HG03097 (cell line): ENCODE measurements around the gene TBC1D21.

Source experiments
- ATAC-seq: cut with Tn5 transposase; IDR thresholded peaks from one replicate; pipeline ENCODE4 v1.9.1; 2021; ENCODE audit not compliant: unreplicated experiment, low FRiP score

The TBC1D21 gene

DNA sequence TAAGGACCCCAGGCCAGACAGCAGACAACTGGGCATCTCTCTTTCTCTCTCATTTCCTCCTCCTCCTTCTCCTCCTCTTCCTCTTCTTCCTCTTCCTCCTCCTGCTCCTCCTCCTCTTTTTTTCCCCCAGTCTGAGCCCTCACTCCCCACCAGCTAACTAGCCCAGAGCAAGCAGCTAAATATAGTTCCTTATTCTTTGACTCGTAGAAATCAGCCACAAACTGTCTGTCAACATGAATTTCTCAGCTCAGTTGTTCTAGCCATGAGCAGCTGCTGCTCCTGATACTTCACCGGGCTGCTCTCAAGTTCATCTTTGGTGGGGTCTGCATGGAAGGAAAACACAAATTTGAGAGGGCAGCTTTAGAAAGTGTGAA is 33.7 kb downstream of the TBC1D21 start:
- no peak for ATAC-seq

DNA sequence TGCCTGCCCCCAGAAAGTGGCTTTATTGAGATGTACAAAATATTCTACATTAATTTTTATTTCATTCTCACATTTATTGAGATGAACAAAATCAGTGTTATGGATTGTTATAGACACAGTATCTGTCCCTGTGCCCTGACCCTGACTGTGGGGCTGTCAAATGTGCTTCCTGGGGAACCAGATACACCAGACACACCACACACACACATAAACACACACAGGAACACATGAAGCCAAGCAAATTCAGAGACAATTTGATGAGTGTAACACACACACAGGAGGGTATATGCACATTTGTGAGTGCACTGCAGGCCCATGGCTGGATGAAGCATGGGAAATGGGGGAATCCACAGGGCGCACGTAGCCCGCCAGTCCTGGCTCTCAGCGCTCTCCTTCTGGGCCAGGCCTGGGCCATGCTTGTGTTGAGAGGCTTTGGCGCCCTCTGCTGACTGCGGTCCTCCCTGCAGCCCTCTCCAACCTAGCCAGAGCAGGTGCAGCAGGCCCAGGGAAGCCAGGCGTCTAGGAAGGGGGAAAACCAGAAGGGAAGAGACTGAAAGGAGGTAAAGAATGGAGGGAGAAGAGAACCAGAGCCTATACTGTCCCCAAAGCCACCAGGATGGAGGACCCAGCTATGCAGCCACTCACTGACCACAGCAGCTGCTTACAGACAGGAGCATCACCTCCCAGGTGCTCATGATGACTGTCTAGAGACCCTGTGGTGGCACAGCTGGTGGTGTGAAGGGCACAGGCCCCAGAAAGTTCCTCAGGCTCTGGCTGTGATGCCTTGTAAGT is 34.9 kb downstream of the TBC1D21 start:
- ATAC-seq, result no peak

DNA sequence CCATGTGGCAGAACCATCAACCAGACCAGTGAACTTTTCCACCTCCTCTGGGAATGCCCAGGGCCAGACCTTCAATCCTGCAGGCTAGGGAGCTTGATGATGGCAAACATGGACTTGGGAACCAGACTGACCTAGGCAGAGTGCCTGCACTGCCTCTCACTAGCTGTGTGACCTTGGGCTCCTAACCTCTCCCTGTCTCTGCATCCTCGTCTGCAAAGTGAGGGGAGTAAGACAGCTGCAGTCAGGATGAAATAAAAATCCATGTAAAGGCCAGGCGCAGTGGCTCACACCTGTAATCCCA is 35.4 kb downstream of the TBC1D21 start:
- no peak for ATAC-seq

- no peak for ATAC-seq
Measured at GRCh38 chr15:73909651-73910050, 36.3 kb downstream of the TBC1D21 start.

- no peak for ATAC-seq
Measured at GRCh38 chr15:73910522-73911303, 37.3 kb downstream of the TBC1D21 start.

DNA sequence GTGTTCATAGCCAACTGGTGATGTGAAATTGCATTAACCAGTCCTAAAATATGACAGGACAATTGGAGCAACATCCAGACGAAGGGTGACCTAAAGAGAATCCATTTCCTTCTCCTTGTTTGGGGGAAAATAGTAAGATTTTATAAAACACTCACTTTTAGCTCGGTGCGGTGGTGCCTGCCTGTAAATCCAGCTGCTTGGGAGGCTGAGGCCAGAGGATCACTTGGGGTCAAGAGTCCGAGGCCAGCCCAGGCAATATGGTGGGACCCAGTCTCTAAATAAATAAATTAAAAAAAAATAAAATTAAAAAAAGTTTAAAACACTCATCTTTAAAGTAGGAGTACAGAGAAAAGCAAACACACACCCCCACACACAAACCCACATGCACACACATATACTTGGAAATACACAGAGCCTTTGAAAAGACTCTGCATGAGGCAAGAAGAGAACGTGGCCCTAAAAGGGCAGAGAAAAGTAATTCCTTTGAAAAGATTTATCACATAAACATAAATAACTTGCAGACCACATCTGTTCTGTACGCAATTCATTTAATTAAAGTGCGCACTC is 38.7 kb downstream of the TBC1D21 start:
- ATAC-seq, result no peak

DNA sequence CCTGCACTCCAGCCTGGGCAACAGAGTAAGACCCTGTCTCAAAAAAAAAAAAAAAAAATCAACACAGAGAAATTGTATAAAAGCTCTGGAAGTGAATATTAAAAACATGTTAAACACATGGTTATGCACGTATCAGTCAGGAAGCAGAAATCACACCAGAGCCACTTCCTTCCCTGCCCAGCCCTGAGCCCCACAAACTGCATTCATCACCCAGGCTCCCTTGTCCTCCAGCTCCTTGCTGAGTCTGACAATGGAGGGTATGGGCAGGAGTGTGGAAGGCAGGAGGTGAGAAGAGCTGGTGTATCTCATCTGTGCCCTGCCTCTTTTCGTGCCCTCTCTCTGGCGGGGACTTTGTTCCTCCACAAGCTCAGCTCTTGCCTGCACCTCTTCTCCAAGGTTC is 40.8 kb downstream of the TBC1D21 start:
- ATAC-seq, result no peak

DNA sequence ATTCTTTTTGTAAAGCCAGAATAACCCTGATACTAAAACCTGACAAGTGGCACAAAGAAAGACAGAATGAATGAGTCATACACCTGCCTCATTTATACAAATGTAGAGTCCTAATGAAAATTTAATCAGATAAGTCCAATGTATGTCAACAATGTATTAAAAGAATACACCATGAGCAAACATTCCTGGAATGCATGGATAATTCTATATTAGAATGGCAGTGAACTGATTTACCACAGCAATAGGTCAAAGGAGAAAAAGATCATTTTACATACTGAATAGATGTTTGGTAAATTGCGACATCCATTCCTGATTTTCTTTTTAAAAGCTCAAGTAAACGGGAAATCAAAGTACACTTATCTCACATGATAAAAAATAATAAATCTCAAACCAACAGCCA is 41.7 kb downstream of the TBC1D21 start:
- ATAC-seq, result no peak

DNA sequence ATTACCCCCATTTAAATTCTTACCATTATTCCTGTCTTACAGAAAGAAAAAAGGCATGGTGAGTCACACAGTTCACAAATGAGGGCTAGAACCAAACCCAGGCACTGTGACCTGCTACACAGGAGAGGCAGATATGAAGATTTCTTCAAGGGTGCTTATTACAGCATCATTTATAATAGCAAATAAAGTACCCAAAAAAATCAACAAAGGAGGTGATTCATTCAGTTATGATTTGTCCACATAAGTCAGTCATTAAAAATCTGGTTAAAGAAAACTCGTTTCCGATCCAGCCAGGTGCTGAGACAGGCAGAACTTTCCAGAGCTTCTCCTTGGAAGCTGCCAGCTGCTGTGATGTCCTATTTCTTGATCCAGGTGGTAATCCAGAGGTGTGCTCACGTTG is 45.4 kb downstream of the TBC1D21 start:
- no peak for ATAC-seq

DNA sequence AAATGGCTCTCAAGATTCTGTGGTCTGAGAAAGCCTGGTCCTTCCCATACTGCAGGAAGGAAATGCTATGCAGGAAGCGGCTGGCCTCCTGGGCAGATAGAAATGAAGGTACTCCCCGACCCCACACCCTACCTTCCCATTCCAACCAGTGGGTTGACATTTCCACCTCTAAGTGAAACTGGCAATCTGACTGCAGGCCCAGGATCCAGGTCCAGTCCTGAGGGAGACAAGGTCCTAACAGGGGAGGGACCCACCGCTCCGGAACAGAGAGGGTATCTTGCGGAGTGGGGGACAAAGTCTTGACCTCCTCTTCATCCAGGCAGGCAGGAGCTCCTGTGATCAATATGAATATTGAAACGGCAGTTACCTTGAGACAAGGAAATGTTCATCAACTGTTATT is 46.3 kb downstream of the TBC1D21 start:
- no peak for ATAC-seq

- ATAC-seq, result no peak
Measured at GRCh38 chr15:73921254-73921925, 48.0 kb downstream of the TBC1D21 start.

GRCh38 chr15:73922186-73923151 is 49.1 kb downstream of the TBC1D21 start:
- ATAC-seq, result no peak

DNA sequence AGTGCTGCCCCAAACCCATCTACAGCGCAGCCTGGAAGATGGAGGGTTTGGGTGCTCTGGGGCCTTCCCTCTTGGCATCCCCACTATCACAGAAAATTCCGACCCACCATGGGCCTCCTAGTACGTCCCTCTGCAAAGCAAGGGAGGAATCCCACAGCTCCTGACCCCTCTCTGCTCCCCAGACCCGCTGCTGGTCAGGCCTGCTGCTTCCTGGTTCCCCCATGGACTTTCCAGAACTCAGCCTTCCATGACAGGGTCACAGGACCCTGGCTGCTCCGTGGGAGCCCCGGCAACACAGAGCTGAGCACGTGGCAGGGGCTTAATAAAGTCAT is 49.8 kb downstream of the TBC1D21 start:
- no peak for ATAC-seq

DNA sequence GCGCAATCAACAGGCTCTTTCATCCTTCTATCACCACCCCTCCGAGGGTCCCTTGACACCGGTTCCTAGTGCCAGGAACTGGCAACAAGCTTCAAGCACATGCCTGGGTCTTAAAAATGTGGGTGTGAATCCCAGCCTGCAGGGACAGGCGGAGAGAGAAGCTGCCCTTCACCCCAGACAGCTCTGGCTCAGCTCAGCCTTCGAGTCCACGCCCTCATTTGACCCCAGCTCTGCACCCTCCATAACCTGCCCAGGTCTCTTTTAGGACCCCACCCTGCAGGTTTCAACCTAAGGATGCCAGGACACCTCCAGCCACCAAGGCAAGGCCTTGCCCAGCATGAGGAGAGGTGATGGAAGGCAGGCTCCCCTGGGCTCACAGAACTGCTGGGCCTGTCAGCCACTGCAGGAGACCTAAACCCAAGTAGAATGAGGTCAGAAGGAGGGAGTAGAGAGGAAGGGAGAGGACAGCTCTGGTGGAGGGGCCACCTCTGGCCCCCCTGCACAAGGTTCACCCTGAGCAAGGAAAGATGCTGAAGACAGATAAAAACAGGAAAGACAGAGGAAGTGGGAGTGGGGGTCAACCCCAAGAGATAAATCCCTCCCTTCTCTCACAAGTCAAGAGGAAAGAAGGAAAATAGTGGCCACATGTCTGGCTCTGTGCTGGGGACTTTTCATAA is 50.3 kb downstream of the TBC1D21 start:
- ATAC-seq, result no peak

- ATAC-seq, result no peak
Measured at GRCh38 chr15:73924171-73924921, 51.0 kb downstream of the TBC1D21 start.

DNA sequence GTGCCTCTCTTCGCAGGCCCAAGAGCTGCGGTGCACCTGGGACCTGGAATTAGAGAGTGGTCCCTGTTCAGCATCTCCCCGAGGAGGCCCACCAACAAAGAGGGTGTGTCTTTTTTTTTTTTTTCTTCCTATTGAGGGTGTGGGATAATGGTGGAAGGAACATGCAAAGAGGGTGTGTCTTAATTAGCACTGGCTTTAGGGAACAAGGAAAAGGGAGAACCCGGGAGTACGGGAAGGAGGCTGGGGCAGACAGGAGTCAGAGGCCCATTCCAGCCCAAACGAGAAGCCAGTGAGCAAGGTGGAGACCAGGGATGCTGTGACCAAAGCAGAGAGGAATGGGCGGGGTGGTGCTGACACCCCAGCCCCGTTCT is 52.5 kb downstream of the TBC1D21 start:
- ATAC-seq, result no peak

DNA sequence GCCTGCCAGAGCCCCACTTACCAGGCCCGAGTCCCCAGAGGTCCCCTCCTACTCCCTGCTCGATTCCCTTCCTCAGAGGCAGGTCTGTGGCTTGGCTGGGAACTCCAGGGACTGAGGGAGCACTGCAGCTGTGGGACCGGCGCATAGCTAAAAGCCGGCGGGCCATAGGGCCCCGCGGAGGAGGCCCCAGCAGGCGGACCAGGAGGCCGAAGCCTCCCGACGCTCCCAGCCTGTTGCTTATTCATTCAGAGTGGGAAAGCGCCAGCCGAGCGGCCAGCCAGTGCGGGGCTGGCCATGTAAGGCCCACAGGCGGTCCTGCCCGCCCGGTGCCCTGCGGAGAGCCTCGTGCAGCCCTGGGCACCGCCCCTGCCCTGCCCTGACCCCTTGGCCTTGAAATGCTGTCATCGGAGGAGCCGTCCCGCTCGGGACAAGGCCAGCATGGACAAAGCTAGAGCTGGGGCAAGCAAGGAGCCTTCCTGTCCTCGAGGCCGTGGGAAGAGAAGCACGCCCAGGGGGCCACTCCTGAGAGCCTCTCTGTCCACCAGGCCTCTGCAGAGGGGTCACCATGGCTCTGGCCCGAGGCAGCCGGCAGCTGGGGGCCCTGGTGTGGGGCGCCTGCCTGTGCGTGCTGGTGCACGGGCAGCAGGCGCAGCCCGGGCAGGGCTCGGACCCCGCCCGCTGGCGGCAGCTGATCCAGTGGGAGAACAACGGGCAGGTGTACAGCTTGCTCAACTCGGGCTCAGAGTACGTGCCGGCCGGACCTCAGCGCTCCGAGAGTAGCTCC is 53.0 kb downstream of the TBC1D21 start, which contains the start of gene LOXL1:
TSS of gene LOXL1 (plus strand) at position 244 of the 784 bp plus-strand sequence. CDS start at position 566, 322 bp downstream.
- ATAC-seq, result no peak

- ATAC-seq, result no peak
Measured at GRCh38 chr15:73927003-73927475, 53.7 kb downstream of the TBC1D21 start.
